ENCODE results near the gene STK32B.

STK32B gene

GRCh38 chr4:5340991-5341451, 289.7 kb downstream of the STK32B start:
- H3K9me3 ChIP-seq, result no peaks in the 10 kb centered on the region
- H3K27ac ChIP-seq, result no peak overlapping the region
- H3K4me1 ChIP-seq (ENCODE audit: control insufficient read depth in 1 of 2, insufficient read depth in 1 of 2, low read depth in 1 of 2, low read length in 1 of 2), result no peaks in the 10 kb centered on the region
- no peak for TF ChIP-seq CTCF (IDR thresholded peaks at IDR 0.05)
- no peak overlapping the region for H3K4me3 ChIP-seq (ENCODE audit: low read depth in 1 of 2, low read length in 1 of 2)
- H3K36me3 ChIP-seq, result no peaks in the 10 kb centered on the region
- no peaks in the 10 kb centered on the region for H3K27me3 ChIP-seq

GRCh38 chr4:5341526-5341925, 290.2 kb downstream of the STK32B start:
- Histone ChIP-seq H3K4me1 (ENCODE audit: control insufficient read depth in 1 of 2, insufficient read depth in 1 of 2, low read depth in 1 of 2, low read length in 1 of 2) (no peaks in the 10 kb centered on the region), H3K9me3 (no peaks in the 10 kb centered on the region), H3K27ac (no peak overlapping the region), H3K4me3 (ENCODE audit: low read depth in 1 of 2, low read length in 1 of 2) (no peak overlapping the region), H3K27me3 (no peaks in the 10 kb centered on the region), H3K36me3 (no peaks in the 10 kb centered on the region)
- no peak for TF ChIP-seq CTCF (IDR thresholded peaks at IDR 0.05)

- H3K9me3 ChIP-seq, result no peaks in the 10 kb centered on the region
- no peaks in the 10 kb centered on the region for H3K4me1 ChIP-seq (ENCODE audit: control insufficient read depth in 1 of 2, insufficient read depth in 1 of 2, low read depth in 1 of 2, low read length in 1 of 2)
- H3K36me3 ChIP-seq, result no peaks in the 10 kb centered on the region
- H3K27ac ChIP-seq, result no peak overlapping the region
- no peaks in the 10 kb centered on the region for H3K27me3 ChIP-seq
- no peak for TF ChIP-seq CTCF (IDR thresholded peaks at IDR 0.05)
- H3K4me3 ChIP-seq (ENCODE audit: low read depth in 1 of 2, low read length in 1 of 2), result no peak overlapping the region
These were observed 304.6 kb downstream of the STK32B start for GRCh38 chr4:5355846-5356245.

- no peaks in the 10 kb centered on the region for H3K36me3 ChIP-seq
- H3K27ac ChIP-seq, result no peak overlapping the region
- no peak overlapping the region for H3K4me3 ChIP-seq (ENCODE audit: low read depth in 1 of 2, low read length in 1 of 2)
- H3K9me3 ChIP-seq, result no peaks in the 10 kb centered on the region
- no peak for TF ChIP-seq CTCF (IDR thresholded peaks at IDR 0.05)
- no peaks in the 10 kb centered on the region for H3K27me3 ChIP-seq
- no peaks in the 10 kb centered on the region for H3K4me1 ChIP-seq (ENCODE audit: control insufficient read depth in 1 of 2, insufficient read depth in 1 of 2, low read depth in 1 of 2, low read length in 1 of 2)
These were observed 306.6 kb downstream of the STK32B start for GRCh38 chr4:5357870-5358269.

- Histone ChIP-seq H3K4me1 (ENCODE audit: control insufficient read depth in 1 of 2, insufficient read depth in 1 of 2, low read depth in 1 of 2, low read length in 1 of 2) (no peaks in the 10 kb centered on the region), H3K36me3 (no peaks in the 10 kb centered on the region), H3K9me3 (no peaks in the 10 kb centered on the region), H3K4me3 (ENCODE audit: low read depth in 1 of 2, low read length in 1 of 2) (no peak overlapping the region), H3K27me3 (no peaks in the 10 kb centered on the region), H3K27ac (no peak overlapping the region)
- no peak for TF ChIP-seq CTCF (IDR thresholded peaks at IDR 0.05)
These were observed 310.7 kb downstream of the STK32B start for GRCh38 chr4:5361968-5362367.

GRCh38 chr4:5364406-5364805, 313.1 kb downstream of the STK32B start:
- no peaks in the 10 kb centered on the region for H3K36me3 ChIP-seq
- no peak overlapping the region for H3K27ac ChIP-seq
- no peaks in the 10 kb centered on the region for H3K4me1 ChIP-seq (ENCODE audit: control insufficient read depth in 1 of 2, insufficient read depth in 1 of 2, low read depth in 1 of 2, low read length in 1 of 2)
- TF ChIP-seq CTCF (IDR thresholded peaks at IDR 0.05), result no peak
- no peak overlapping the region for H3K4me3 ChIP-seq (ENCODE audit: low read depth in 1 of 2, low read length in 1 of 2)
- no peaks in the 10 kb centered on the region for H3K9me3 ChIP-seq
- H3K27me3 ChIP-seq, result no peaks in the 10 kb centered on the region

Data from neutrophil (primary cell).